Uterus (tissue), 2 donors: ENCODE data around the gene ASPHD2.

Experiments used
- CTCF ChIP-seq, 4 experiments: fragments of 200-600 bp in 2 of 4; fragments of 450-650 bp in 2 of 4; sonication (generic) in 2 of 4; IDR thresholded peaks; one replicate each; pipeline ENCODE4 v1.5.1; 2016 to 2019; ENCODE audit warnings: antibody characterized with exemption in 4 of 4, mild to moderate bottlenecking in 2 of 4, moderate library complexity in 1 of 4
- POLR2A ChIP-seq, 2 donors: fragments of 450-650 bp; IDR thresholded peaks; one replicate each; pipeline ENCODE4 v1.6.1; 2016; ENCODE audit warnings: antibody characterized with exemption in 2 of 2, mild to moderate bottlenecking in 1 of 2, moderate library complexity in 1 of 2

DNA sequence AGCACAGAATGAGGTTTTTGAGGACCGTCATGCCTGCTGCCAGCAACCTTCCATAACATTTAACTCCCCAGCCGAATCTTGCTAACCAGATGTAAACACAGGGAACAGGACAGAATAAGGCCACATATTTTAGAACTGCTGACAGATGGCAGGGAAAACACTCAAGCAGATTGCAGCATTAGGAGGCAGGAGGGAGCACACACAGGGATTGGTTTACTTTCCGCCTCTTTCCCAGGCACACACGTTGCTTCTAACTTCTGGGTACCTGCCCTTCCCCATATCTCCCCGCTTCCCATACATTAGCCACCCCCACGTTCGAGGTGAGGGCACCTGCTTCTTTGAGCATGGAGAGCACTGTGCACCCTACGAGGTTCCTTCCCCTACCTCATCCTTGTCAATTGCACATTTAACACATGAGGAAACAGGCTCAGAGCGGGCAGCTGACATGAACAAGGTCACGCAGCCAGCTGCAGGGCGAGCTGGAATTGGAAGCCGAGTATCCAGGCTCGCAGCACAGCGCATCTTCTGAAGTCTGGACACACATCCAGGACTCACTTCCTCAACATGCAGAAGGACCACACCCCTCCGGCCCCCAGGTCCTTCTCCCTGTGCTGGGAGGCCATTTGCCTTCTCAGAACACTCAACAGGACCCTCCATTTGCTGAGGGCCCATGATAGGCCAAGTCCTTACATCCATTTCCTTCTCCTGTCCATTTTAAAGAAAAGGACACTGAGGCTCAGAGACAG is 18.7 kb downstream of the ASPHD2 start:
- TF ChIP-seq CTCF (IDR thresholded peaks at IDR 0.05) (no peak), POLR2A (IDR thresholded peaks at IDR 0.05) (no peak)
